Ishikawa (cell line): ENCODE measurements around the gene MYRIP.

Experiments
- CEBPB ChIP-seq: IDR thresholded peaks from 2 replicates; pipeline ENCODE4 v1.6.1; 2012
- EGR1 ChIP-seq: IDR thresholded peaks from 2 replicates; pipeline ENCODE4 v1.6.1; 2012
- EP300 ChIP-seq: IDR thresholded peaks from 2 replicates; pipeline ENCODE4 v1.6.1; 2012; ENCODE audit warnings: borderline replicate concordance
- RAD21 ChIP-seq: IDR thresholded peaks from 2 replicates; pipeline ENCODE4 v1.6.1; 2012; ENCODE audit warnings: low read depth
- TCF12 ChIP-seq: IDR thresholded peaks from 2 replicates; pipeline ENCODE4 v1.6.1; 2012; ENCODE audit warnings: low read depth
- TEAD4 ChIP-seq: IDR thresholded peaks from 2 replicates; pipeline ENCODE4 v1.6.1; 2012
- YY1 ChIP-seq: IDR thresholded peaks from 2 replicates; pipeline ENCODE4 v1.6.1; 2012; ENCODE audit warnings: low read depth

GRCh38 chr3:40186508-40186907 lies 377.1 kb downstream of the MYRIP start:
- TF ChIP-seq CEBPB (no peak), RAD21 (no peak), EP300 (no peak), YY1 (no peak), TCF12 (no peak), TEAD4 (no peak), EGR1 (no peak)
